Neutrophil (primary cell): ENCODE measurements around the gene CTSA.

ENCODE experiments used
- H3K27ac ChIP-seq: fragments of 200-600 bp; sonication (generic); 2 replicates; pipeline ENCODE4 v1.5.1; 2016; ENCODE audit warnings: mild to moderate bottlenecking, moderate library complexity
- H3K27me3 ChIP-seq: fragments of 200-600 bp; sonication (generic); 2 replicates; pipeline ENCODE4 v1.6.0; 2016; ENCODE audit warnings: mild to moderate bottlenecking
- H3K36me3 ChIP-seq: fragments of 200-600 bp; sonication (generic); 2 replicates; pipeline ENCODE4 v1.5.1; 2017
- H3K4me1 ChIP-seq, 2 experiments: fragments of 200-600 bp in 1 of 2; sonication (generic) in 1 of 2; 1 replicate in 1 of 2; 2 replicates in 1 of 2; pipeline versions ENCODE4 v1.5.1 to v1.6.1; 2013 to 2016; ENCODE audit warnings: low read depth in 1 of 2, low read length in 1 of 2, mild to moderate bottlenecking in 1 of 2, moderate library complexity in 1 of 2; ENCODE audit not compliant: control insufficient read depth in 1 of 2, insufficient read depth in 1 of 2
- H3K4me3 ChIP-seq, 2 experiments: fragments of 200-600 bp in 1 of 2; sonication (generic) in 1 of 2; 1 replicate in 1 of 2; 2 replicates in 1 of 2; pipeline ENCODE4 v1.5.1; 2013 to 2016; ENCODE audit warnings: low read depth in 1 of 2, low read length in 1 of 2, mild to moderate bottlenecking in 1 of 2, moderate library complexity in 1 of 2
- H3K9me3 ChIP-seq: fragments of 200-600 bp; sonication (generic); 2 replicates; pipeline ENCODE4 v1.5.1; 2016
- CTCF ChIP-seq: fragments of 200-600 bp; sonication (generic); IDR thresholded peaks from 2 replicates; pipeline ENCODE4 v1.5.1; 2016; ENCODE audit warnings: antibody characterized with exemption

CTSA gene

GRCh38 chr20:45907219-45907948 is 16.2 kb downstream of the CTSA start:
- H3K36me3 ChIP-seq = peaks cover 3% of the 10 kb centered on the region
- H3K9me3 ChIP-seq = no peaks in the 10 kb centered on the region
- peaks cover 27 to 35% of the 10 kb centered on the region in 2 experiments for H3K4me1 ChIP-seq
- no peak overlapping the region for H3K27ac ChIP-seq
- H3K4me3 ChIP-seq = no peak overlapping the region
- H3K27me3 ChIP-seq = peaks cover 13% of the 10 kb centered on the region
- TF ChIP-seq CTCF = no peak

GRCh38 chr20:45908084-45908483 is 16.9 kb downstream of the CTSA start:
- no peak for TF ChIP-seq CTCF
- Histone ChIP-seq H3K36me3 (peaks cover 3% of the 10 kb centered on the region), H3K27me3 (peaks cover 20% of the 10 kb centered on the region), H3K9me3 (no peaks in the 10 kb centered on the region), H3K27ac (no peak overlapping the region), H3K4me1 (peaks cover 28 to 35% of the 10 kb centered on the region in 2 experiments), H3K4me3 (no peak overlapping the region)

GRCh38 chr20:45909336-45909808 is 18.2 kb downstream of the CTSA start:
- Histone ChIP-seq H3K9me3 (no peaks in the 10 kb centered on the region), H3K27ac (peak overlapping the region; percentile 57), H3K4me1 (peaks cover 34 to 40% of the 10 kb centered on the region in 2 experiments), H3K4me3 (no peak overlapping the region), H3K36me3 (peaks cover 3% of the 10 kb centered on the region), H3K27me3 (peaks cover 21% of the 10 kb centered on the region)
- TF ChIP-seq CTCF = no peak

- Histone ChIP-seq H3K27me3 (peaks cover 21% of the 10 kb centered on the region), H3K9me3 (no peaks in the 10 kb centered on the region), H3K36me3 (peaks cover under 1% of the 10 kb centered on the region), H3K4me1 (peaks cover 38 to 40% of the 10 kb centered on the region in 2 experiments), H3K27ac (peak overlapping the region; percentile 57), H3K4me3 (peak overlapping the region; percentile 65 to 67)
- TF ChIP-seq CTCF = no peak
Measured at GRCh38 chr20:45909817-45910669, 18.9 kb downstream of the CTSA start.

GRCh38 chr20:45910670-45911485 is 19.7 kb downstream of the CTSA start:
- no peaks in the 10 kb centered on the region for H3K9me3 ChIP-seq
- no peak for TF ChIP-seq CTCF
- no peaks in the 10 kb centered on the region for H3K36me3 ChIP-seq
- H3K4me3 ChIP-seq = peak overlapping the region; percentile 65 to 67
- H3K4me1 ChIP-seq = peaks cover 36 to 44% of the 10 kb centered on the region in 2 experiments
- peak overlapping the region; percentile 57 for H3K27ac ChIP-seq
- peaks cover 21% of the 10 kb centered on the region for H3K27me3 ChIP-seq
